ENCODE results near the gene SH3BP2. TPM values are rescaled to one million over a fixed set of nuclear protein-coding genes. Genes with fewer than 3 reads are reported as not detected.

The SH3BP2 gene
- total RNA-seq, 1 experiment from 2014 or later = 9.0 TPM

- in situ Hi-C loops (cut with HindIII; ENCODE audit: low sequenced_read_pairs) = no loop called here
- DNase-seq (ENCODE audit: low spot score) = no peak
Observed at GRCh38 chr4:2812612-2813354, 19.9 kb downstream of the SH3BP2 start.

- DNase-seq (ENCODE audit: low spot score) = no peak
- in situ Hi-C loops (cut with HindIII; ENCODE audit: low sequenced_read_pairs) = no loop called here
Observed at GRCh38 chr4:2813446-2814405, 20.8 kb downstream of the SH3BP2 start.

- DNase-seq (ENCODE audit: low spot score) = no peak
- in situ Hi-C loops (cut with HindIII; ENCODE audit: low sequenced_read_pairs) = no loop called here
Observed at GRCh38 chr4:2814627-2815270, 21.9 kb downstream of the SH3BP2 start.

GRCh38 chr4:2816401-2816954 is 23.6 kb downstream of the SH3BP2 start:
- in situ Hi-C loops (cut with HindIII; ENCODE audit: low sequenced_read_pairs) = no loop called here

GRCh38 chr4:2817137-2817536 is 24.3 kb downstream of the SH3BP2 start:
- no peak for DNase-seq (ENCODE audit: low spot score)
- in situ Hi-C loops (cut with HindIII; ENCODE audit: low sequenced_read_pairs) = no loop called here

More at GRCh38 chr4:2816401-2816954, 23.6 kb downstream of the SH3BP2 start:
- no peak for DNase-seq (ENCODE audit: low spot score)

GRCh38 chr4:2817701-2818350 is 24.9 kb downstream of the SH3BP2 start:
- peak; percentile 38 for DNase-seq (ENCODE audit: low spot score)
- in situ Hi-C loops (cut with HindIII; ENCODE audit: low sequenced_read_pairs) = no loop called here

- no peak for DNase-seq (ENCODE audit: low spot score)
- in situ Hi-C loops (cut with HindIII; ENCODE audit: low sequenced_read_pairs) = no loop called here
Observed at GRCh38 chr4:2818351-2818939, 25.6 kb downstream of the SH3BP2 start.

- in situ Hi-C loops (cut with HindIII; ENCODE audit: low sequenced_read_pairs) = no loop called here
- DNase-seq (ENCODE audit: low spot score) = no peak
Observed at GRCh38 chr4:2819244-2820215, 26.6 kb downstream of the SH3BP2 start.

GRCh38 chr4:2820216-2820982 is 27.5 kb downstream of the SH3BP2 start:
- in situ Hi-C loops (cut with HindIII; ENCODE audit: low sequenced_read_pairs) = no loop called here
- DNase-seq (ENCODE audit: low spot score) = no peak

GRCh38 chr4:2822461-2823300 is 29.8 kb downstream of the SH3BP2 start:
- no peak for DNase-seq (ENCODE audit: low spot score)
- in situ Hi-C loops (cut with HindIII; ENCODE audit: low sequenced_read_pairs) = no loop called here

- DNase-seq (ENCODE audit: low spot score) = no peak
- in situ Hi-C loops (cut with HindIII; ENCODE audit: low sequenced_read_pairs) = no loop called here
Observed at GRCh38 chr4:2823301-2823670, 30.4 kb downstream of the SH3BP2 start.

- no peak for DNase-seq (ENCODE audit: low spot score)
- in situ Hi-C loops (cut with HindIII; ENCODE audit: low sequenced_read_pairs) = no loop called here
Observed at GRCh38 chr4:2823671-2824328, 30.9 kb downstream of the SH3BP2 start.

GRCh38 chr4:2824329-2824835 is 31.5 kb downstream of the SH3BP2 start:
- DNase-seq (ENCODE audit: low spot score) = no peak
- in situ Hi-C loops (cut with HindIII; ENCODE audit: low sequenced_read_pairs) = no loop called here

- in situ Hi-C loops (cut with HindIII; ENCODE audit: low sequenced_read_pairs) = no loop called here
- DNase-seq (ENCODE audit: low spot score) = no peak
Observed at GRCh38 chr4:2824836-2825381, 32.0 kb downstream of the SH3BP2 start.

GRCh38 chr4:2825740-2826139 is 32.9 kb downstream of the SH3BP2 start:
- in situ Hi-C loops (cut with HindIII; ENCODE audit: low sequenced_read_pairs) = no loop called here
- peak; percentile 29 for DNase-seq (ENCODE audit: low spot score)
